ENCODE data around the gene TRABD2B.

- TF ChIP-seq CTCF (IDR thresholded peaks at IDR 0.05): no peak
- TF ChIP-seq POLR2A (IDR thresholded peaks at IDR 0.05): no peak
Observed at GRCh38 chr1:47784497-47784822, 212.7 kb downstream of the TRABD2B start.

Data from prostate gland (tissue), 2 donors.